ENCODE data around the gene PGGHG.

Gene PGGHG

DNA sequence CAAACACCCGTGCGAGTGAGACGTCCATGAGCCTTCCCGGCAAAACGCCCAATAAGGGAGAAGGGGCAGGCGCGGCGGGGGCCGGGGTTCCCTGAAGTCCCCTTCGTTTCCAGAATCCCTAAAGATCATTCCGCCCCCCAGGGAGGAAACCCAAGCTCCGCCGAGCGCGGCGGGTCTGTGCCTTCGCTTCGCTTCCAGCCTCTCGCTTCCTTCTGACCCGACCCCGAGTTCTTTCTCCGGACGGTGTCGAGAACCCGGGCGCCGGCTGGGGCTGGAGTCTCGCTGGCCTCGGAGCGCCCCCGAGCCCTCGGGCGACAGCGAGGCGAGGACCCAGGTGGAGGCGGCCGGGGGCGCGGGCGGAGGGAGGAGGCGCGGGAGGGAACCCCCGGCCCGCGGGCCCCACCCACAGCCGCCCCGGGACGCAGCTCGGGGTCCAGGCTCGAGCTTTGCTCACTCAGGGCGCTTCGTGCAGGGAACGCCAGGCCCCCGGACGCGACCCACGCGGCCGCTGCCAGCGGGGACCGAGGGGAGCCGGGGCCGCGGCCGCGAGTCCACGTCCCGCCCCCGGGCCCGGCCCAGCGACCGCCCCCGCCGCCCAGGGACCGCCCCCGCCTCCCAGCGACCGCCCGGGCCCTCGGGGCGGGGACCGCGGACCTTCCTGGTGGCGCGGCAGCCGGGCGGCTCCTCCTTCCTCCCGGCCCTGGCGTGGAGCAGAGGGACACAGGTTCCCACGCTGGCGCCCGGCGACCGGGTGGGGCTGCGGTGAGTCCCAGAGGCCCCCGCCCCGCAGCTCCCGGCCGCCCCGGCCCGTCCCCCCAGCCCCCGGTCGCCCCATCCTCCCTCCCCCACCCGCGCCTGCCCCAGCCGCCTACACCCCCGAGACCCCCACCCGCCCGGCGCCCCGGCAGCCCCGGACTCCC is at the start of gene PGGHG:
TSS of gene PGGHG (plus strand) at position 649 of the 920 bp plus-strand sequence. CDS start 691 bp downstream, outside the sequence.
- TF ChIP-seq EZH2 (IDR thresholded peaks at IDR 0.05; ENCODE audit: borderline replicate concordance, low read depth, low read length, severe bottlenecking) = no peak
- TF ChIP-seq, protein P1, sequence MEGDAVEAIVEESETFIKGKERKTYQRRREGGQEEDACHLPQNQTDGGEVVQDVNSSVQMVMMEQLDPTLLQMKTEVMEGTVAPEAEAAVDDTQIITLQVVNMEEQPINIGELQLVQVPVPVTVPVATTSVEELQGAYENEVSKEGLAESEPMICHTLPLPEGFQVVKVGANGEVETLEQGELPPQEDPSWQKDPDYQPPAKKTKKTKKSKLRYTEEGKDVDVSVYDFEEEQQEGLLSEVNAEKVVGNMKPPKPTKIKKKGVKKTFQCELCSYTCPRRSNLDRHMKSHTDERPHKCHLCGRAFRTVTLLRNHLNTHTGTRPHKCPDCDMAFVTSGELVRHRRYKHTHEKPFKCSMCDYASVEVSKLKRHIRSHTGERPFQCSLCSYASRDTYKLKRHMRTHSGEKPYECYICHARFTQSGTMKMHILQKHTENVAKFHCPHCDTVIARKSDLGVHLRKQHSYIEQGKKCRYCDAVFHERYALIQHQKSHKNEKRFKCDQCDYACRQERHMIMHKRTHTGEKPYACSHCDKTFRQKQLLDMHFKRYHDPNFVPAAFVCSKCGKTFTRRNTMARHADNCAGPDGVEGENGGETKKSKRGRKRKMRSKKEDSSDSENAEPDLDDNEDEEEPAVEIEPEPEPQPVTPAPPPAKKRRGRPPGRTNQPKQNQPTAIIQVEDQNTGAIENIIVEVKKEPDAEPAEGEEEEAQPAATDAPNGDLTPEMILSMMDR (IDR thresholded peaks at IDR 0.05; ENCODE audit: borderline replicate concordance, extremely low read depth, low read length, poor library complexity, severe bottlenecking) = no peak
- Histone ChIP-seq H3K27me3 (ENCODE audit: insufficient read depth, low read length, poor library complexity) (peaks cover 9% of the 10 kb centered on the region), H3K9ac (ENCODE audit: low read depth, low read length) (peak within 1 kb of the TSS; percentile 76), H3K36me3 (ENCODE audit: insufficient read depth, low read length) (peaks cover 23% of the 10 kb centered on the region), H3K9me3 (ENCODE audit: insufficient read depth, low read length, severe bottlenecking) (no peaks in the 10 kb centered on the region), H2AFZ (ENCODE audit: low read depth, low read length) (peak within 1 kb of the TSS; percentile 78), H3K4me1 (ENCODE audit: insufficient read depth, low read length) (peaks cover 44% of the 10 kb centered on the region), H3K27ac (ENCODE audit: low read length) (peak within 1 kb of the TSS; percentile 70), H3K79me2 (ENCODE audit: insufficient read depth, low read length) (peaks cover 5% of the 10 kb centered on the region; the same call in 1 of the 2 replicates), H3K4me2 (ENCODE audit: insufficient read depth, low read length) (peak within 1 kb of the TSS; percentile 86), H4K20me1 (ENCODE audit: insufficient read depth, low read length) (peaks cover 7% of the 10 kb centered on the region; the same call in 1 of the 2 replicates), H3K4me3 (ENCODE audit: low read depth in 1 of 2, low read length in 2 of 2) (peak within 1 kb of the TSS; percentile 61 to 73; a peak in 3 of 4 replicates)
- DNase-seq (peak; percentile 64), ATAC-seq (ENCODE audit: insufficient read depth, low read depth) (peak; percentile 57)

DNA sequence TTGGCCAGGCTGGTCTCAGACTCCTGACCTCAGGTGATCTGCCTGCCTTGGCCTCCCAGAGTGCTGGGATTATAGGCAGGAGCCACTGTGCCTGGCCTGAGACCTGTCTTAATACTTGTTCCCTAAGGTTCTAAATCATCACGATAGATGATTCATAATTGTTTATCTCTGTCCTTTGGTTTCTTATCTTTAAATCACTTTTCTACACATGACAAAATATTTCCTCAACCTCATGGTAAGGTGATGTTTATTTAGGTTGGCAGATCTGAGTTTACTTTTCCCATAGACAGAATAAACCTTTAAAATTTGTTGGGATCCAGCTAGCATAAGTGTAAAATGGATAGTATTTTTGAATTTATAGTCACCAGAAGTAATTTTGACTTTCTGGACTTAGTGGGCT is 48.6 kb upstream of the PGGHG start:
- Histone ChIP-seq H3K79me2 (ENCODE audit: insufficient read depth, low read length) (peaks cover 69% of the 10 kb centered on the region), H4K20me1 (ENCODE audit: insufficient read depth, low read length) (peaks cover 22% of the 10 kb centered on the region), H3K36me3 (ENCODE audit: insufficient read depth, low read length) (peaks cover 64% of the 10 kb centered on the region), H3K9ac (ENCODE audit: low read depth, low read length) (no peak overlapping the region), H3K27ac (ENCODE audit: low read length) (no peak overlapping the region), H3K4me2 (ENCODE audit: insufficient read depth, low read length) (no peak overlapping the region), H3K4me3 (ENCODE audit: low read depth in 1 of 2, low read length in 2 of 2) (no peak overlapping the region), H3K27me3 (ENCODE audit: insufficient read depth, low read length, poor library complexity) (no peaks in the 10 kb centered on the region), H3K4me1 (ENCODE audit: insufficient read depth, low read length) (peaks cover 36% of the 10 kb centered on the region), H3K9me3 (ENCODE audit: insufficient read depth, low read length, severe bottlenecking) (no peaks in the 10 kb centered on the region), H2AFZ (ENCODE audit: low read depth, low read length) (no peak overlapping the region)
- no peak for DNase-seq
- ATAC-seq (ENCODE audit: insufficient read depth, low read depth) = no peak
- TF ChIP-seq, protein P1 (IDR thresholded peaks at IDR 0.05; ENCODE audit: borderline replicate concordance, extremely low read depth, low read length, poor library complexity, severe bottlenecking) = no peak
- no peak for TF ChIP-seq EZH2 (IDR thresholded peaks at IDR 0.05; ENCODE audit: borderline replicate concordance, low read depth, low read length, severe bottlenecking)

DNA sequence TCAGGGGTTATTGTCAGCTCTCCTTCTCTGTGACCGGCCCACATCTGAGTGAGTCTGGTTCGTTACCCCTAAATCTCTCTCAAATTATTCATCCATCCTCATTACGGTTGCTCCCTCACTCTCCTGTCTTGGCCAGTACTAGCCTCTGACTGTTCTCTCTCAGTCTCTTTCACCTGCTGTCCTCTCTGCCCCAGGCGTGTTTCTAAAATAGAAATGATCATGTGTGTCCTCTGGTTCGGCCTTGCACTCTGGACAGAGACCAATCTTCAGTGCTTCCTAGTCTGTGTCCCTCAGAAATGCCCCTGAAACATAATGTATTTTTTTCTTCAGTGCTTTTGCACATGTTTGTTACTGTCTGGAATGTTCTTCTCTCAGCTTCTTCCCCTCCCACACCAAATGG is 47.3 kb upstream of the PGGHG start:
- Histone ChIP-seq H3K9ac (ENCODE audit: low read depth, low read length) (no peak overlapping the region), H3K9me3 (ENCODE audit: insufficient read depth, low read length, severe bottlenecking) (no peaks in the 10 kb centered on the region), H3K4me1 (ENCODE audit: insufficient read depth, low read length) (peaks cover 31% of the 10 kb centered on the region), H4K20me1 (ENCODE audit: insufficient read depth, low read length) (peaks cover 22% of the 10 kb centered on the region), H2AFZ (ENCODE audit: low read depth, low read length) (no peak overlapping the region), H3K36me3 (ENCODE audit: insufficient read depth, low read length) (peaks cover 77% of the 10 kb centered on the region), H3K4me3 (ENCODE audit: low read depth in 1 of 2, low read length in 2 of 2) (no peak overlapping the region), H3K27me3 (ENCODE audit: insufficient read depth, low read length, poor library complexity) (no peaks in the 10 kb centered on the region), H3K4me2 (ENCODE audit: insufficient read depth, low read length) (no peak overlapping the region), H3K27ac (ENCODE audit: low read length) (no peak overlapping the region), H3K79me2 (ENCODE audit: insufficient read depth, low read length) (peaks cover 63% of the 10 kb centered on the region)
- TF ChIP-seq, protein P1 (IDR thresholded peaks at IDR 0.05; ENCODE audit: borderline replicate concordance, extremely low read depth, low read length, poor library complexity, severe bottlenecking) = no peak
- no peak for TF ChIP-seq EZH2 (IDR thresholded peaks at IDR 0.05; ENCODE audit: borderline replicate concordance, low read depth, low read length, severe bottlenecking)
- ATAC-seq (ENCODE audit: insufficient read depth, low read depth) (no peak), DNase-seq (no peak)
